Coronary artery (tissue), 2 donors: ENCODE data around the gene SRSF2.

ENCODE experiments used
- DNase-seq: peaks from one replicate; pipeline ENCODE4 v3.0.0-alpha.2; 2017; ENCODE audit warnings: low spot score
- H3K27ac ChIP-seq, 2 donors: fragments of 200-600 bp; sonication (generic); one replicate each; pipeline ENCODE4 v1.5.1; 2016 to 2019
- H3K4me3 ChIP-seq: fragments of 200-600 bp; sonication (generic); 2 replicates; pipeline ENCODE4 v1.5.1; 2016; ENCODE audit warnings: mild to moderate bottlenecking, moderate library complexity
- CTCF ChIP-seq: fragments of 200-600 bp; sonication (generic); IDR thresholded peaks from one replicate; pipeline ENCODE4 v1.5.1; 2019; ENCODE audit warnings: antibody characterized with exemption

SRSF2 gene

GRCh38 chr17:76695059-76695831 lies 41.9 kb downstream of the SRSF2 start:
- Histone ChIP-seq H3K27ac (peak overlapping the region in 1 of 2 donors; percentile 57), H3K4me3 (peak overlapping the region; percentile 39)
- DNase-seq: no peak
- TF ChIP-seq CTCF: no peak

GRCh38 chr17:76691379-76692191 lies 45.5 kb downstream of the SRSF2 start:
- no peak overlapping the region for H3K4me3 ChIP-seq
- H3K27ac ChIP-seq: peak overlapping the region in 1 of 2 donors; percentile 20
- DNase-seq: no peak
- TF ChIP-seq CTCF: no peak

- Histone ChIP-seq H3K27ac (peak overlapping the region in 1 of 2 donors; percentile 20), H3K4me3 (no peak overlapping the region)
- no peak for TF ChIP-seq CTCF
- DNase-seq: no peak
These were observed 46.4 kb downstream of the SRSF2 start for GRCh38 chr17:76690596-76691280.

GRCh38 chr17:76689859-76690258 lies 47.3 kb downstream of the SRSF2 start:
- Histone ChIP-seq H3K4me3 (no peak overlapping the region), H3K27ac (no peak overlapping the region)
- no peak for TF ChIP-seq CTCF
- no peak for DNase-seq

GRCh38 chr17:76688165-76688622 lies 48.9 kb downstream of the SRSF2 start:
- peak overlapping the region; percentile 52 for H3K4me3 ChIP-seq
- TF ChIP-seq CTCF: no peak
- H3K27ac ChIP-seq: peak overlapping the region; percentile 95 to 98
- no peak for DNase-seq

- Histone ChIP-seq H3K4me3 (peak overlapping the region; percentile 52), H3K27ac (peak overlapping the region; percentile 95 to 98)
- no peak for DNase-seq
- TF ChIP-seq CTCF: no peak
These were observed 49.6 kb downstream of the SRSF2 start for GRCh38 chr17:76687298-76688164.
